Nucleus accumbens (tissue), 56 donors: ENCODE results near the gene ZDHHC3.
"Not testable (repeated sequence)": the region's sequence is repeated elsewhere in the genome, so short reads cannot be mapped to it uniquely, and the experiment has no call there.

Experiments
- DNase-seq, 56 donors: peaks; one replicate each; lab custom pipeline; 2025; lab: John Stamatoyannopoulos, UW

The ZDHHC3 gene

DNA sequence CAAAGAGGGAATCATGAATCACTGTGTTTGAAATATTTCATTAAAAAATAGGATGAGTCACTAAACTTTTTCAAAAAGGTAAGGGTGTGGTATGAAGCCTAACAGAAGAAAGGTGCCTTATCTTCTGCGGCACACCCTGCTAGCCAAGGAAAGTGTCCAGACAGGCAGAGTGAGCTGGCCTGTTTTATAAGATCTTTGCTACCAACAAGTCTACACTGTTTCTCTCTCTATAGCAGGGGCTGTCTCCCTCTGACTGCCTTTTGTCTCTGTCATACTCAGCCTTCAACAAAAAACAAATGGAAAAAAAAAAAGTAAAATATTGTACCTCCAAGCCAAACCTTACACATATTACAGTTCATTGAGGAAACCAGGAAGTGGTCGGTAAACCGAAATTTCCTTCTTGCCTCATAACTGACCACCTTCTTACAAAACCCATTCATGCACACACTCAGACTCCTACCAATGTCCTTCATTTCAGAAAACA, 9.1 kb downstream of the ZDHHC3 start:
- DNase-seq = no peak

DNA sequence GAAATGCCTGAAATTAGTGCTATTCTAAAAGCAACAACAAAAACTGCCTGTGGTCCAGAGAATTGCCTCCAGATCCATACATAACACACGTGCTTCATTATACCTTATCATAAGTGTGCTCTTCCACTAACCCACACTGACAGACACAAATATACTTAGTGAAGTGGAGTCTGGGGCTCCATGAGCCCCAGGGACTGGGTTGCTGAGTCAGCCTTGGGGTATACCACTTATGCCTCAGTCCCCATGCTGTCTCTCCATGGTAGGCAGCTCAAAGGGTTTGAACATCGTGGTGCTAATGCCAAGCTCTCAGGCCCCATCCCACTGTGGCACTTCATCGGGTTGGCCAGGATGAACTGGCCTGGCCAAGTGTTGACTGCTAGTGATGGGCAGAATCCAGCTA, 10.8 kb downstream of the ZDHHC3 start:
- DNase-seq = no peak

DNA sequence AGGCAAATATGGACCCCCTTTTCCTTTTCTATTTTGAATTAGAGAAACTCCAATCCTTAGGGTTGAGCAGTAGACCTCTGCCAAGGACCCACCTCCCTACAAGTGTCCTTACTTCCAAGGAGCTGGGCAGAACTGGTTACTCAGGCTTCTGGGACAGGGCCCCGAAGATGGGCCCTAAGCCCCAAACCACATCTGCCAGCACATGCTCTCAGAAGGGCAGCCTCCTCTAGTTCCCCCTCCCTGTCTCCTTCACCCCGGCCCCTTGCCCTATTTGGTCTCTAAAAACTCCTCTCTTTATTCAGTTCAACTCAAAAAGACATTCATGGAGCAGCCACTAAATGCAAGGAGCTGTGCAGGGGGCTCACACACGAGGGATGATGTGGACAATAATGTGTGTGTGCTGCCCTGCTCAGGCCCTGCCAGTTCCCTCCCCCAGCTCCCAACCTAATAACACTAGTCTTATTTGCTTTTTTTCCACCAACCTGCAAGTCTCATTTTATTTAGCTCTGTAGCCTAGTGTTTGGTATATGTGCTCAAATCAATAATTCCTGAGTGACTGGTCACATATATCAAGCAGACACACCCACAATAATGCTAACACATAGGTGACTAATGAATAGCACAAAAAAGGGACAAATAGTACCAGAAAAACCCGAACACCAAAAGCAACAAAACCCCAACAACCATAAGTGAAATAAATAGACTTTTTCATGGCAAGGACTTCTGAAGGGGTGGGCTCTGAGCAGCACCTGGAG, 12.2 kb downstream of the ZDHHC3 start:
- DNase-seq = no peak

DNA sequence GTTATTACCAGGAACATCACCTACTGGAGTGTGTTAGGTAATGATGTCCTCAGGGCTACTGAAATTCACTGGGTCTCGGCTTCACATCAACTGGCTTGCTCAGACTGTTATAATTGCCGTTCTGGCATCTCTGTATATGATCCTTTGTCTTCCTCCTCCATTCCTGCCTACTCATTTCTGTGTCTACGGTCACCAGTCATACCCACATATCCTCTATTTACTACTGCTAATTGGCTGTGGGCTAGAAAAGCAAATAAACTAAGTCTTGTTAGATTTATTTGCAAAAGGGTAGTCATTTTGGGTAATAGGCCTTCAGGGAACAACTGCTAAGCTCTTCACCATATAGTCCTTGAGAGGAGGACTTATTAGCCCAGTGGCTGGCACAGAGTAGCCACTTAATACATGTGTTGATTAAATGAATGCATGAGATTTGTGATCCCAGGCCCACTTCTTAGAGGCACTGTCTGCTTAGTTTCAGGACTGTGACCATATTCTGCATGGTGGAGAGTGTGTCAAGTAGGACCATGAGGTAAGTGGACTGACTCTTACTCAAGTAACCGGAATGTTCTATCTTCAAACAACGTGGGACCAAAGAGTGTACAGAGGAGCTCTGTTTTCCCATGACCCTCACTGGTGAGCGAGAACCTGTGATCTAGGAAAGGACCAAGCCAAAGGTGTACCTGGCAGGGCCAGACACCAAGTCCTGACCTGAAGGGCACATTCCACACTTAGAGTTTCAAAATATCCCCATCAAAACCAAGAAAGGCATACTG, 13.2 kb downstream of the ZDHHC3 start:
- DNase-seq = no peak

DNA sequence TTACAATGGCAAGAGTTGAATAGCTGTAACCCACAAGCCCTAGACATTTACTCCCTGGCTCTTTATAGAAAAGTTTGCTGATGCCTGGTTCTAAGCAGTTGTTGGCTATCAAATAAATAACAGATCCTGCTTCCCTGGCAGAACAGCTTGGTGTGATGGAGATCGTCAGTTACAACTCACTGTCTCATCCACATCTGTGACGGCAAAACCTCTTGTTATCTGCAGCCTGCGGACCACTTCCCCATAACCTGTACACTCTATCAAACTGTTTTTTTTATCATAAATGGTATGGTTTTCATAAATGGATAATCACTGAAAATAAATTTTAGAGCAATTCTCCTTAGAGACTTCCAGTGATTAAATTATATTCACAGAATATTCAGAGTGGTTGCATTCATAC, 14.1 kb downstream of the ZDHHC3 start:
- DNase-seq = no peak

DNA sequence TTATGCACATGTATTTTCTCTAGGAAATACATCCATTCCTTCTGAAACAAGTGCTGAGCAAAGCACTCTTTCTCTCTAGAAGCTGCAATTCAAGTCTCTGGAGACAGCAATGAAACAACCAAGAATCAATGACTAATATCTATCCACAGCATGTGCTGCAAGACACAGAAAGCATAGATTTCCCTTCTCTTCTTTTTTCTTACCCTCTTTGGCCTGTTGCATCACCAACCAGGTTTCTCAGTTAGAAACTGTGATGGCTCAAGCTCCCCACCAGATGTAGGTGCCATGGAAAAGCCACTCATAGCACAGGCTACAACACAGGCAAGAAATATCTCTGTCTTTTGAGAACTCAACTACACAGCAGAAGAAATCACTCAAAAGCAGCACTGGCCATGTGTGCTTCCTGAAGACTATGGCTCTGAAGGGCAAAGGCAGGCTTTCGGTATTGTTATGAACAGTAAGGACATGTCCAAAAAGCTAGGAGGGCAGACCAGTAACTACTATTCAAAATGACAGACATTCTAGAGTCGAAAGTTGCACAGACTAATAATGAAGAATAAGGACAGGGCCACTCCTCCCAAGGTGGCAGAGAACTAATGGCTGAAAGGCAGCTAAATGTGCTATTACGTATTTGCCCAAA, 15.5 kb downstream of the ZDHHC3 start:
- DNase-seq = no peak

DNA sequence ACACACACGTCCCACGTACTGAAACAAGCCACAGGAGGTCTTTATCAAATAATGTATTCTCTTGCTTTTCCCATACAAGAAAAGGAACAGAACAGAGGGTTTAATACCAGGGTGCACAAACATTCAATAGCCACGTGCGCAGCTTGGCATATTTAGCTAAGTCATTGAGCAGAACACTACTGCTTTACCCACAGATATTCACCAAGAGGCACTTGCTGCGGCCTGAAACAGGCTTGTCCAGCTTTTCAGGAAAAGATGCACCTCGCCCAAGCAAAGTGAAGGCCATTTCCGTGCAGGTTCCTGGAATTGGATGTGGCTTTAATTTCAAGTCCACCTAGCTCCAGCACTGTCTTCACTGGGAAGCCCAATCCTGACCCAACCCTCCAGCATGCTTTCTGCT, 17.6 kb downstream of the ZDHHC3 start:
- no peak for DNase-seq

DNA sequence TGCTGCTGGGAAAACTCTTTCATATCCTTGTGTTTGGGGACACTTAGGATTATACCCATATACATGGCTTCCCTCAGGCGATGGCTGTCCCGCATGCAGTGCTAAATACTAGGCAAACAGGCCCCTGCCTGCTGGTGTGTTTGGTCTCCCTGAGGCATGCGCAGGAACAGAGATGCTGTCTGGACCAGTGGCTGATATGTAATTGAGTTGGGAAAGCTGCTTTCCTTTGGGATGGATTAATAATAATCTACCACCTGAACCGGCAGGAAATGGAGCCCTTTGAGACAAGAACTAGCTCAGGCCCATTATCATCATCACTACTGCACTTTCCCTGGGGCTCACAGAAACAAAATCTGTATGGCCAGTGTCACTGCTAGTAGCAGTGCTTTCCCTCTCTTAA, 18.0 kb downstream of the ZDHHC3 start:
- no peak for DNase-seq

DNA sequence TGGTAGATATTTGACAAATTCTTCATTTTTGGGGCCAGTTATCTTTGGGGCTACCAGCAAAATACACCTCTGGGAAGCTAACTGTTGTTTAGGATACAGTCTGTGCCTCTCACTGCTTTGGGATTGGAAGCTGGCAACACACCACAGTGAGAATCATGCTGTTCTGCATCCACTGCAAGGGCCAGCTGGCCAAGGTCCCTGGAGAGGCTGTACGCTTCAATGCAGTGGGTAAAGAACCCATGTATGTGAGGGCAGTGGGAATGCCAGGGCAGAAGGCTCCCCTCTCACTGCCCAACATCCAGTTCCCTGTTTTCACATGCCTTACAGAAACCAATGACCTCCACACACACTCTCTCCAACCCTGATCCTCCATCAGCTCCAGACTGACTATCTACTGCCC, 20.1 kb downstream of the ZDHHC3 start:
- no peak for DNase-seq

DNA sequence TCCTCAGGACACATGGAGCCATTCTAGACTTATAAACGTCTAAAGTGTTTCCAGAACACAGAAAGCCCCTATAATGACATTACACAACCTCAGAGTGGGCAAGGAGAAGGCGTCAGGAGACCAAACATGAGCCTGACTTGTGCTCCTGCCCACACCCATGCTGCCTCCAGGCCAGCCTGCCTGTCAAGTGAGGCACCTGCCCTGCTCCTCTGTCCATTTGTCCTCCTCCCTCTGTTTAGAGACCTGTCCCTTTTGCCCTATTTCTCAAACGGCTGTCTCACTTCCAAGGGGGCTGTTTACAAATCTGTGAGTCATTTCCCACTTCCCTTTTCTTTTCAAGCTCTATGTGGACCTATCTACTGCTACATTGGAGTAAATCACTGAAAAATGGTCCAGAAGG, 21.0 kb downstream of the ZDHHC3 start:
- DNase-seq = no peak

DNA sequence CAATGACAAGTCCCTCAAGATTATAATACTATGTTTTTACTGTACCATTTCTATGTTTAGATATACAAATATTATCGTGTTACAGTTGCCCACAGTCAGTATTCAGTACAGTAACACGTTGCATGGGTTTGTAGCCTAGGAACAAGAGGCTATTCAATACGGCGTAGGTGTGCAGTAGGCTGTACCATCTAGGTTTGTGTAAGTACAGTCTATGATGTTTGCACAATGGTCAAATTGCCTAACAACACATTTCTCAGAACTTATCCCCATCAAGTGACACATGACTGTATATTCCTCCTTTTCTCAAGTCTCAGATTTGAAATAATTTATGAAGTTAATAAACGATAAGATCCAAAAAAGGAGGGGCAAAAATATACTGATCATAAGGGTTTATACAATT, 21.7 kb downstream of the ZDHHC3 start:
- no peak for DNase-seq

DNA sequence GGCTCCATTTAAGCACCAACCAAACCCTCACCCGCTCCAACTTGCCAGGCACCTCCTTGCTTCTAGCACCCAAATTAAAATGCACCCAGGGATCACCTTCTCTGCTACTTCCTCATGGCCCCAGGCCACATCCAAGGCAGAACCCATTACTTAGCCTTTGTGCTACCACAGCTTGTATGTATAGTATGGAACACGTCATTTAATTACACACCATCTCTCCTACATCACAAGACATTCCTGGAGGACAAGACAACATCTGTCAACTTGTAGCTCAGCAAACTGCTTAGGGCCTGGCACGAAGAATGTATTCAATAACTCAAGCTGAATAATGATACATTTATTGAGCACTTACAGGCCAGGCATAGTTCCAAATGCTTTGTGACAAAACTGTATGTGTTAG, 23.3 kb downstream of the ZDHHC3 start:
- no peak for DNase-seq

DNA sequence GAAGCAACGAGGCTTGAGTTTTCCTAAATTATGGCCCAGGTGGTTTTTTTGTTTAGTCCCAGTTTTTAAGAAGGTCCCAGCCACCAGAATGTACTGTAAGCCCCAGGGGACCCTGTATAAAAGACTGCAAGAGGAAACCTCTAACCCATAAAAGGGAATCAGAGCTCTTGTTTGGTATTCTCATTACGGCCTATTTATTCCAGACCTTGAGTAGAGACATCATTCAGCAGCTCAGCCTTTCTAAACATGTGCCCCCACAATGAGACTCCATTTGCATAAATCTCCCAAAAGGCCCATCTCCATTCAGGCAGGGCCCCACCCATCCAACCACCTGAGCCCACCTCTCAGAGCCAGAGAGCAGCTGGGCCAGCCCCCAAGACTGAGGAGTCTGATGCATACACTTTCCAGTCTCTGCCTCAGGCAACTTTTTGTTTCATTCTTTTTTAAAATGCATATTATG, 25.7 kb downstream of the ZDHHC3 start:
- no peak for DNase-seq

DNA sequence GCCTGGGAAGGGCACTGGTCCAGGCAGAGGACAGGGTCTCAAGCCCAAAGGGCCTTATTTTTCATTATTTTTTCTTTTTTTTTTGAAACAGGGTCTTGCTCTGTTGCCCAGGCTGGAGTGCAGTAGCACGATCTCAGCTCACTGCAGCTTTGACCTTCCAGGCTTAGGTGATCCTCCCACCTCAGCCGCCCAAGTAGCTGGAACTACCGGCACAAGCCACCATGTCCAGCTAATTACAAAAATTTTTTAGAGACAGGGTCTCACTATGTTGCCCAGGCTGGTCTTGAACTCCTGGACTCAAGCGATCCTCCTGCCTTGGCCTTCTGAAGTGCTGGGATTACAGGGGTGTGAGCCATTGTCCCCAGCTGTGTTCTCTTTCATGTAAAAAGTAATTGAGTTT, 26.2 kb downstream of the ZDHHC3 start:
- DNase-seq = not testable (repeated sequence)

DNA sequence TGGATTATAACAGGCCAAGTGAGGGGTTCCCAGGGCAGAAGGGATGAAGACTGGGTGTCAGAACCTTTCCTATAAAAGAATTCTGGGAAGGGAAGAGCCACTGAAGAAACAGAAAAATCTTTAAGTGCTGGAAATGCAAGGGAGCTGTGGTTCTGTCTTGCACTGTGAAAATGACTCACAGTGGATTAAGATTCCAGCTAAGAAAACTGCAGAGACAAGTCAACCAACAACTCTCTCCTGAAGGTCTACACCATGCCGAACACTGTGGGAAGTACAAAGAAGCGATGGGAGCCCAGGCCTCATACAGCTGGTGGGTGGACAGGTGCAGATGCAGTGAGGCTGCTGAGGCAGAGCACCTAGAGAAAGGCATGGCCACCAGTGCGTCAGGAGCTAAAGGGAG, 27.7 kb downstream of the ZDHHC3 start:
- DNase-seq = no peak

DNA sequence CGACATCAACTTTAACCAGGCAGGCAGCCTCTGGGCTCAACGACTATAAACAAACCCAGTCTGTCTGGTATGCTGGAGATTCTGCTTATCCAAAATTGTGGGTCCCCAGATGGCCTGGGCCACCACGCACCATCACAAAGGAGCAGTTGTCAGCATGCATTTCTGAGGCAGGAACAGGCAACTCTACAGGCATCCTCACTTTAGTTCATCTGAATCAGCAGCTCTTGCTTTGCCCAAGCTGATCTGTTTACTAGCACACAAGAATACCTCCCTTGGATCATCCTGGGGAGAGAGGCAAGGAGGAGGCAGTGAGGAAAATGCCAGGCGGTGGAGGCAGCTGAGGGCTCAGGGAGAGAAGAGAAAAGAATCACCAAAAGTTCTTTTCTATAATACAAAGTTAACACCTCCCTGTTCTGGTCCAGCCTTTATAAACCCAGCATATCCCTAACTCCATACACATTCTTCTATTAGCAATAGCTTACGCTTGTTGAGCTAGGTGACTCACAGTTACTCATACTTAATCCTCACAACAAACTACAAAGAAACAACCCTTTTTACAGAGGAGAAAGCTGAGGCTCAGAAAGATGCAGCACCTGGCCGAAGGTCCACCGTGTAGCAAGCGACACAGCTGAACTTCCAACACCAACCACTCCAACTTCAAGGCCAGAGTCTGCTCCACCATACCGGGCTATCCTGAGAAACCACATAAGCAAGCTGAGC, 33.6 kb downstream of the ZDHHC3 start:
- DNase-seq = no peak

DNA sequence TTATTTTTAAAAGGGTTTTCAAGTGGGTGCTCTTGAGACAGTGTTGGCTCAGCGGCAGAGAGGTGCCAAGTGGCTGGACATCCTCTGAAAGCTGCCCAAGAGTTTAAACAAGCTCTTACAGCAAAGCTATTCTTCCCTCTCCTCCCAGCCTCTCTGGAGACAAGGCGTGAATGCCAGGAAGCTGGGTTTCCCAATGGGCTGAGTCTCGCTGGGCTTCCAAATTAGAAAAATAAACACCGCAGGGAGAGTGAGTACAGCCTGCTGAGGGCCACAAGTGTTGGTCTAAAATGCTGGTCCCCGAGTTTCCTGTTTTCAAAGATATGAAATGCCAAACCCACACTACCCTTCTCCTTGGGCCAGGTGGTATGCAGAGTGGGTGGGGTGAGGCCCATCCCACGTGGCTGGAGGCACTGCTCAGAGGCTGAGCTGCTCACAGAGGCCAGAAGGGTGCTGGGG, 36.4 kb downstream of the ZDHHC3 start:
- DNase-seq = peak in 16 of 56 donors; percentile 4 to 35 (median 24)

DNA sequence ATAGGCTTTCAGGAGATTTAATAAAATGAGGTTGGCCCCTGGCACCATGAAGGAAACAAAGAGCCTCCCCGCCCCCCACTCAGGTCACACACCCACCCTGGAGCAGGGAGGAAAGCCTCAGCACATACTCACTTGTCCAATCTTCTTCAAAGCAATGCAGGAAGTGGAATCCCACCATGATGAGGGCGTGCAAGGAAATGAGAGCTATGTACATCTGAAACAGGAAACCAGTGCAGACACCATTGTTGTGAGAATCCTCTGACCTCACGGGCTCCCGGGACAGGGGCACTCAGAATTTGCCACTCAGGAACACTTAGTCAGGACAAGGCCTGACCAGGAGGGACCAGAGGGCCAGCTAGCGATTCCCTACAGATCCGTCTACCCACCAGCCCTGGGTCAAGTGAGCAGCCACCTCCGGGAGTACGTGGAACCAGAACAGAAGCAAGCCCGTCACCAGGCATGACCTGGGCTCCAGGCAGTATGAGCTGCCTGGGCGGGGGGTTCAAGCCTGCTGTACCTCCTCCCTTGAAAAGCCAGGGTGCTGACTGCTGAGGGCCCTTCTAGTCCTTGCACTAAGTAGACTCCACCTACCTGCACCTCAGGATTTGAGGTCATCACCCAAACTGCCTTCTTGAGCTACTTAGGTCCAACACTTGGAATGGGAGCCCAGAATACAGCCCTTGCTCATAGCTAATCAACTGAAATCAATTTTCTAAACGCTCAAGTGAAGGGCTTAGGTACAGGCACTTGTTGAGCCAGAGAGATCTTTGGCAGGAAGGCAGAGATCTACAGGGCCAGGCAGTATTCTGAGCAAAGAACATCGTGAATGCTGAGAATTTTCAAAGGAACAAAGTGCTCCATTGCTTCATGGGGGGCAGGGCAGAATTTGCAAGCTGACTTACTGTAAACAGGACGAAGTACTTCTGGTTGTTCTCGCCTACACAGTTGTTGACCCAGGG, 42.7 kb downstream of the ZDHHC3 start:
- DNase-seq = no peak

DNA sequence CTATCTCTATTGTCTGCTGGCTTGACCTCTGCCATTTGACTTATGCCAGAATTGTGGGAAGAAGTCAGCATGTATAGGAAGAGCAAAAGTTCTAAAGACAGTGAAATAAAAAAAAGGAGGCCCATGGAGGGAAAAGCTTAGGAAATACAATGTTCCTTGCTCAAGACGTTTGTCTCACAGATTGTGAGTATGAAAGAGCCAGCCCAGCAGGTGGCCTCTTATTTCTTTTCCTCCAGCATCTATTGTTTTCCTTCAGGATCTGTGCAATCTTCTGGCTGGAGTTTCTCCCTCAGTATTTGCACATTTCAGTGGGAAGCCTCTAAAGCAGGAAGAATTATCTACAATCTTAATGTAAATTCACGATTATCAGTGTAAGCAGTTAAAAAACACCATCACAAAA, 43.7 kb downstream of the ZDHHC3 start:
- DNase-seq = no peak

DNA sequence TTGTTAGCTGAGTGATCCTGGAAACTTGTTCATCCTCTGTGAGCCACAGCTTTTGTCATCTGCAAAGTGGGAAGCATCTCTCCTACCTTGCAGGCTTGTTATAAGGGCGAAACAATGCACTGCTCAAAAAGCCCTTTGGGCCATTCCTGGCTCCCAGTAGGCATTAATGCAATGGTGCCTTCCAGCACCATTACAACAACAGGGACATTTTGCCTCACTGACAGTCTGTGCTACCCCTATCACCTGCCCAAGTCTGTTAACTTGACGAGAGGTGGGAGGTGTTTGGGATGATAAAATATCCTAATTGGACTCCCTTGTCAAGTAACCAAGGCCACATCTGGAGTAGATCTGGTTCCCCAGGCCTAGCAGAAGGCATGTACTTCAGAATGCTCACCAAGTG, 44.2 kb downstream of the ZDHHC3 start:
- DNase-seq = no peak
